SK-N-MC (cell line): ENCODE measurements around the gene PCDHA2.
"Not testable (repeated sequence)": the region's sequence is repeated elsewhere in the genome, so short reads cannot be mapped to it uniquely, and the experiment has no call there.

ENCODE experiments used
- EZH2 ChIP-seq: fragments of 200-600 bp; sonication (generic); IDR thresholded peaks from one replicate; pipeline ENCODE4 v1.6.1; 2017; ENCODE audit warnings: antibody characterized with exemption
- FOXP2 ChIP-seq: optimal IDR thresholded peaks from 2 replicates; pipeline ENCODE3; 2011; ENCODE audit warnings: mild to moderate bottlenecking, moderate library complexity; ENCODE audit not compliant: insufficient read depth; ENCODE audit errors: extremely low read length, control extremely low read depth
- POLR2AphosphoS5 ChIP-seq: IDR thresholded peaks from 2 replicates; pipeline ENCODE4 v1.6.1; 2012; ENCODE audit warnings: mild to moderate bottlenecking, low read depth, low read length, borderline replicate concordance

DNA sequence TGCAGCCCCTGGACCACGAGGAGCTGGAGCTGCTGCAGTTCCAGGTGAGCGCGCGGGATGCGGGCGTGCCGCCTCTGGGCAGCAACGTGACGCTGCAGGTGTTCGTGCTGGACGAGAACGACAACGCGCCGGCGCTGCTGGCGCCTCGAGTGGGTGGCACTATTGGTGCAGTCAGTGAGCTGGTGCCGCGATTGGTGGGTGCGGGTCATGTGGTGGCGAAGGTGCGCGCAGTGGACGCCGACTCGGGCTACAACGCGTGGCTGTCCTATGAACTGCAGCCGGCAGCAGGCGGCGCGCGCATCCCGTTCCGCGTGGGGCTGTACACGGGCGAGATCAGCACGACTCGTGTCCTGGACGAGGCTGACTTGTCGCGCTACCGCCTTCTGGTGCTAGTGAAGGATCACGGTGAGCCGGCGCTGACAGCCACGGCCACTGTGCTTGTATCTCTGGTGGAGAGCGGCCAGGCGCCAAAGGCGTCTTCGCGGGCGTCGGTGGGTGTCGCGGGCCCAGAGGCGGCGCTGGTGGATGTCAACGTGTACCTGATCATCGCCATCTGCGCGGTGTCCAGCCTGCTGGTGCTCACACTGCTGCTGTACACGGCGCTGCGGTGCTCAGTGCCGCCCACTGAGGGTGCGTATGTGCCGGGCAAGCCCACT is 6.7 kb upstream of the PCDHA2 start:
- TF ChIP-seq EZH2, POLR2AphosphoS5, FOXP2: not testable (repeated sequence)
